Stomach (tissue), 4 donors: ENCODE data around the gene RIMBP2.

Source experiments
- CTCF ChIP-seq, 7 experiments: fragments of 450-650 bp in 4 of 7; fragments of 200-600 bp in 3 of 7; sonication (generic) in 3 of 7; IDR thresholded peaks; one replicate each; pipeline ENCODE4 v1.5.1; 2016 to 2019; ENCODE audit warnings: antibody characterized with exemption in 7 of 7, control low read depth in 2 of 7, mild to moderate bottlenecking in 1 of 7
- EP300 ChIP-seq: sonication (generic); formaldehyde crosslinking; IDR thresholded peaks from one replicate; pipeline ENCODE4 v1.6.1; 2017; ENCODE audit warnings: antibody characterized with exemption
- POLR2A ChIP-seq, 4 donors: fragments of 450-650 bp; IDR thresholded peaks; one replicate each; pipeline ENCODE4 v1.6.1; 2016; ENCODE audit warnings: antibody characterized with exemption in 4 of 4, control low read depth in 2 of 4, mild to moderate bottlenecking in 1 of 4, moderate library complexity in 1 of 4
- POLR2AphosphoS5 ChIP-seq, 3 donors: sonication (generic); formaldehyde crosslinking; IDR thresholded peaks; one replicate each; pipeline ENCODE4 v1.6.1; 2016; ENCODE audit warnings: antibody characterized with exemption in 3 of 3

GRCh38 chr12:130462558-130463274 lies 253.4 kb downstream of the RIMBP2 start:
- no peak for TF ChIP-seq POLR2A (IDR thresholded peaks at IDR 0.05)
- no peak for TF ChIP-seq CTCF (IDR thresholded peaks at IDR 0.05)
- no peak for TF ChIP-seq POLR2AphosphoS5 (IDR thresholded peaks at IDR 0.05)
- TF ChIP-seq EP300: no peak
